H7 (cell line): ENCODE results near the gene CFTR. TPM values are rescaled to one million over a fixed set of nuclear protein-coding genes. Genes with fewer than 3 reads are reported as not detected.
A peak's percentile ranks its signal among the peaks of the same experiment; 100 is the strongest.

Experiments
- DNase-seq: peaks from one replicate; pipeline ENCODE4 v3.0.0; 2012
- H3K27me3 ChIP-seq: 2 replicates; pipeline ENCODE4 v1.6.0; 2011; ENCODE audit warnings: mild to moderate bottlenecking, low read length; ENCODE audit not compliant: control insufficient read depth, insufficient read depth
- H3K36me3 ChIP-seq: replicated peaks from 2 replicates; pipeline ENCODE4 v1.5.1; 2011; ENCODE audit warnings: low read length; ENCODE audit not compliant: control insufficient read depth, insufficient read depth
- H3K4me3 ChIP-seq: 2 replicates; pipeline ENCODE4 v1.5.1; 2011; ENCODE audit warnings: low read depth, mild to moderate bottlenecking, control low read depth, low read length, moderate library complexity; ENCODE audit not compliant: insufficient read depth
- total RNA-seq: library from RNA; depleted of rRNA; stranded (reverse); fragments of >200 nt; shearing (Covaris generic); gene quantifications from 2 replicates; pipeline ENCODE4 v1.2.3, GENCODE V29; 2014

CFTR gene
- total RNA-seq, 1 experiment from 2014 or later = 0.17 TPM

DNA sequence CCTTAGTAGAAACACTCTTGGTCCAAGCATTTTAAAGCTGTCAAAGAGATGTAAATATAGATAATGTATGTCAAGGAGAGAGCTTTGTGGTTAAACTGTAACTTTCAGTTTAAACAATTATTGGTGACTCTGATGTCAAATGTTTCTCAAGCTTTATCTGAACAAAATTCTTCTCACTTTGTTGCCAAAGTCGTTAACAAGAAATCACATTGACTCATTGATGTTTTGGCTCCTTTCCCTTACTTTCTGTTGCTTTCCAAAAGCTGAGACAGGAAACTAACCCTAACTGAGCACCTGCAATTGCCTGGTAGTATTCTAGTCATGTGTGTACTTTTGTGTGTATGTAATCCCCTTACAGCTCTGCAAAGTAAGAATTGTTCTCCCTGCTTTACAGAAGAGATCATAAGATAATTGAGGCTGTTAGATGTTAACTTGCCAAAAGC lies 108.5 kb downstream of the CFTR start:
- H3K27me3 ChIP-seq = no peaks in the 10 kb centered on the region
- H3K36me3 ChIP-seq = no peaks in the 10 kb centered on the region
- DNase-seq = no peak
- H3K4me3 ChIP-seq = no peak overlapping the region

DNA sequence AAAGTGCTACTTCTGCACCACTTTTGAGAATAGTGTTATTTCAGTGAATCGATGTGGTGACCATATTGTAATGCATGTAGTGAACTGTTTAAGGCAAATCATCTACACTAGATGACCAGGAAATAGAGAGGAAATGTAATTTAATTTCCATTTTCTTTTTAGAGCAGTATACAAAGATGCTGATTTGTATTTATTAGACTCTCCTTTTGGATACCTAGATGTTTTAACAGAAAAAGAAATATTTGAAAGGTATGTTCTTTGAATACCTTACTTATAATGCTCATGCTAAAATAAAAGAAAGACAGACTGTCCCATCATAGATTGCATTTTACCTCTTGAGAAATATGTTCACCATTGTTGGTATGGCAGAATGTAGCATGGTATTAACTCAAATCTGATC lies 110.4 kb downstream of the CFTR start:
- H3K27me3 ChIP-seq = no peaks in the 10 kb centered on the region
- no peaks in the 10 kb centered on the region for H3K36me3 ChIP-seq
- DNase-seq = no peak
- H3K4me3 ChIP-seq = no peak overlapping the region

DNA sequence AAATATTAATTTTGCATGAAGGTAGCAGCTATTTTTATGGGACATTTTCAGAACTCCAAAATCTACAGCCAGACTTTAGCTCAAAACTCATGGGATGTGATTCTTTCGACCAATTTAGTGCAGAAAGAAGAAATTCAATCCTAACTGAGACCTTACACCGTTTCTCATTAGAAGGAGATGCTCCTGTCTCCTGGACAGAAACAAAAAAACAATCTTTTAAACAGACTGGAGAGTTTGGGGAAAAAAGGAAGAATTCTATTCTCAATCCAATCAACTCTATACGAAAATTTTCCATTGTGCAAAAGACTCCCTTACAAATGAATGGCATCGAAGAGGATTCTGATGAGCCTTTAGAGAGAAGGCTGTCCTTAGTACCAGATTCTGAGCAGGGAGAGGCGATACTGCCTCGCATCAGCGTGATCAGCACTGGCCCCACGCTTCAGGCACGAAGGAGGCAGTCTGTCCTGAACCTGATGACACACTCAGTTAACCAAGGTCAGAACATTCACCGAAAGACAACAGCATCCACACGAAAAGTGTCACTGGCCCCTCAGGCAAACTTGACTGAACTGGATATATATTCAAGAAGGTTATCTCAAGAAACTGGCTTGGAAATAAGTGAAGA lies 112.3 kb downstream of the CFTR start:
- Histone ChIP-seq H3K4me3 (no peak overlapping the region), H3K27me3 (no peaks in the 10 kb centered on the region), H3K36me3 (no peaks in the 10 kb centered on the region)
- peak; percentile 9 for DNase-seq

DNA sequence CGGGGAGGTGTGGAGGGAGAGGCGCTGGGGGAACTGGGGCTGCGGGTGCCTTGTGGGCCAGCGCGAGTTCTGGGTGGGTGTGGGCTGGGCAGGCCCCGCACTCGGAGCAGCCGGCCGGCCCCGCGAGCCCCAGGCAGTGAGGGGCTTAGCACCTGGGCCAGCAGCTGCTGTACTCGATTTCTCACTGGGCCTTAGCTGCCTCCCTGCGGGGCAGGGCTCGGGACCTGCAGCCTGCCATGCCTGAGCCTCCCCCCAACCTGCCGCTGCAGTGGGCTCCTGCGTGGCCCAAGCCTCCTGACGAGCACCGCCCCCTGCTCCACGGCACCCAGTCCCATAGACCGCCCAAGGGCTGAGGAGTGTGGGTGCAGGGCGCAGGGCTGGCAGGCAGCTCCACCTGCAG lies 116.3 kb downstream of the CFTR start:
- Histone ChIP-seq H3K27me3 (no peaks in the 10 kb centered on the region), H3K36me3 (no peaks in the 10 kb centered on the region), H3K4me3 (no peak overlapping the region)
- no peak for DNase-seq

DNA sequence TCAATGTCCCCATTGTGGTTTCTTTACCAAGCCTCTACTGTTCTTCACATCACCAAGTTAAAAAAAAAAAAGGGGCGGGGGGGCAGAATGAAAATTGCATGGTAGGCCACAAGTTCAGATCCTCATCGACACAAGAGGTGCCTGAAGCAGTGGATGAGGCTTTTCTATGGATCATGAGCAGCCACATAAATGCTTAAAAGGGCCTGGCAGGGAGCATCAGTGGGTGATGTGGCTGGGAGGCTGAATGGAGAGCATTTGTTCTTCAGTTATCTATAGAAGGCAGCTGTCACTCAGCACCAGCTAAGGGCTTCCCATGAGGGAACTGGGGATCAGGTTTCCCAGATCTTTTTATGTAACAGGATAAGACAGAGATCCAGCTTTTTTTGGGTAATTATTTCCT lies 117.9 kb downstream of the CFTR start:
- DNase-seq = peak; percentile 20
- Histone ChIP-seq H3K4me3 (no peak overlapping the region), H3K36me3 (no peaks in the 10 kb centered on the region), H3K27me3 (no peaks in the 10 kb centered on the region)

DNA sequence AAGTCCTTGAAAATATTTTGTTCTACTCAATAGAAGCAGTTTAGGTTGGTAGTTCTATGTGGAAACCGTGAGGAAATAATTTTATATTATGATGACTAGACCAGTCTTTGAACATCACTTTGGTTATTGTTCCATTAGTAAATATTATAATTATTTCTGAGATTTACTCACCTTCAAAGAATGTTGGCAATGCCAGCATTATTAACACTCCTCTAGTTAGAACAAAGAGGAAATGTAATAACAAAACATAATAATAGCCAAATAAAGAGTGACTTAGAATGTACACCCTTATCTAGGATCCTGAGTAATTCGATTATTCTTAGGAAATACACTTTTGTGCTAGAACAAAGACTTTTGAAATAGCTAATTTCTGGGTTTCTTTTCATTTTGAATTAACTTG lies 121.1 kb downstream of the CFTR start:
- DNase-seq = no peak
- H3K27me3 ChIP-seq = no peaks in the 10 kb centered on the region
- no peak overlapping the region for H3K4me3 ChIP-seq
- no peaks in the 10 kb centered on the region for H3K36me3 ChIP-seq

DNA sequence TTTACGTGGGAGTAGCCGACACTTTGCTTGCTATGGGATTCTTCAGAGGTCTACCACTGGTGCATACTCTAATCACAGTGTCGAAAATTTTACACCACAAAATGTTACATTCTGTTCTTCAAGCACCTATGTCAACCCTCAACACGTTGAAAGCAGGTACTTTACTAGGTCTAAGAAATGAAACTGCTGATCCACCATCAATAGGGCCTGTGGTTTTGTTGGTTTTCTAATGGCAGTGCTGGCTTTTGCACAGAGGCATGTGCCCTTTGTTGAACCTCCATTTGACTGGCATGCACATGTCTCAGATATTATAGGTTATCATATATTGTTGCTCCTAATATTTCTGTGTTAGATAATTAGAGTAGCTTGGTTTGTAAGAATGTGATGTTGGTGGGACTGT lies 123.8 kb downstream of the CFTR start:
- Histone ChIP-seq H3K36me3 (no peaks in the 10 kb centered on the region), H3K4me3 (no peak overlapping the region), H3K27me3 (no peaks in the 10 kb centered on the region)
- DNase-seq = no peak

DNA sequence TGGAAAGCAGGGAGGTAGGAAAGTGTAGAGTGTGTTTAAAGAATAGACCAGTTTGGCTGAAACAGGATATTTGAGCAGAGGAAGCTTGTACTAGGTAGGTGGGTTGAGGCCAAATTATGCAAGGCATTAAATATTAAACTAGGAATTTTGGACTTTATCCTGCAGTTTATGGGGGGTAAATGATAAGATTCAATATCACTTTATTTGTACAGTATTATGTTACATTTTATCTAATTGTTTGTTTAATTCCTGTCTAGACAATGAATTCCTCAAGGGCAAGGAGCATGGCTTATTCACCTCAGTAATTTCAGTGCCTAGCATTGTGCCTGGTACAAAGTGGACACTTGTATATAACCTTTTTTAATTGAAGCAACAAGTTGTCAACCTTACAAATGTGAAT lies 125.9 kb downstream of the CFTR start:
- Histone ChIP-seq H3K36me3 (no peaks in the 10 kb centered on the region), H3K4me3 (no peak overlapping the region), H3K27me3 (no peaks in the 10 kb centered on the region)
- DNase-seq = no peak

DNA sequence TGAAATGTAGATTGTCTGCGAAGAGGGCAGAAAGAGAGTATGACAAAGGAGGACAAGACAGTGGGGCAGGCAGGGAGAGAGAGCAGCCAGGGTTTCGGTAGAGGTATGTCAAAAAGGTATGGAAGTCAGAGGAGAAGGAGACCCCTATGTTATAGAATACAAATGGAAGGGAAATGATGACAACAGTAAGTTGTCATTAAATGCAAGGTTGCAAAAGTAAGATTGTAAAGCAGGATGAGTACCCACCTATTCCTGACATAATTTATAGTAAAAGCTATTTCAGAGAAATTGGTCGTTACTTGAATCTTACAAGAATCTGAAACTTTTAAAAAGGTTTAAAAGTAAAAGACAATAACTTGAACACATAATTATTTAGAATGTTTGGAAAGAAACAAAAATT lies 126.3 kb downstream of the CFTR start:
- no peak for DNase-seq
- Histone ChIP-seq H3K36me3 (no peaks in the 10 kb centered on the region), H3K27me3 (no peaks in the 10 kb centered on the region), H3K4me3 (no peak overlapping the region)

DNA sequence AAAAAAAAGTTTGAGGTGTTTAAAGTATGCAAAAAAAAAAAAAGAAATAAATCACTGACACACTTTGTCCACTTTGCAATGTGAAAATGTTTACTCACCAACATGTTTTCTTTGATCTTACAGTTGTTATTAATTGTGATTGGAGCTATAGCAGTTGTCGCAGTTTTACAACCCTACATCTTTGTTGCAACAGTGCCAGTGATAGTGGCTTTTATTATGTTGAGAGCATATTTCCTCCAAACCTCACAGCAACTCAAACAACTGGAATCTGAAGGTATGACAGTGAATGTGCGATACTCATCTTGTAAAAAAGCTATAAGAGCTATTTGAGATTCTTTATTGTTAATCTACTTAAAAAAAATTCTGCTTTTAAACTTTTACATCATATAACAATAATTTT lies 130.6 kb downstream of the CFTR start:
- no peaks in the 10 kb centered on the region for H3K36me3 ChIP-seq
- H3K4me3 ChIP-seq = no peak overlapping the region
- H3K27me3 ChIP-seq = no peaks in the 10 kb centered on the region
- no peak for DNase-seq

DNA sequence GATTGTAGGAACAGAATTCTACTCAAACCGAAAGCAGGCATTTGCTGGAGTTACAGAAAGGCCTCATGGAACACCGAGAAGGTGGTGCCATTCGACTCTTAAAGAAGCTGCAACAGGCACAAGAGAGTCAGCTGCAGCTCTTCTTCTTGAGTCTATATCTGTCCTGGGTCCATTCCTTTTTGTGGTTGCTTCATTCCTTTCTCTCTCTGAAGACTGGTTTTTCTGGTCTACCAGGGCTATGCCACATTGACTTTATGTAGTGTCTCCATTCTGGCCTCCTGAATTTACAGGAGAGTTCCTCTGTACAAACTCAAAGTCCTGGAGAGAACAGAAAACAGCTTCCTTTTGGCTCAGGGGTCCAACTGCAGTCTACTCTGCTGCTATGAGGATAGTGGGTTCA lies 132.8 kb downstream of the CFTR start:
- Histone ChIP-seq H3K27me3 (no peaks in the 10 kb centered on the region), H3K36me3 (no peaks in the 10 kb centered on the region), H3K4me3 (no peak overlapping the region)
- no peak for DNase-seq

DNA sequence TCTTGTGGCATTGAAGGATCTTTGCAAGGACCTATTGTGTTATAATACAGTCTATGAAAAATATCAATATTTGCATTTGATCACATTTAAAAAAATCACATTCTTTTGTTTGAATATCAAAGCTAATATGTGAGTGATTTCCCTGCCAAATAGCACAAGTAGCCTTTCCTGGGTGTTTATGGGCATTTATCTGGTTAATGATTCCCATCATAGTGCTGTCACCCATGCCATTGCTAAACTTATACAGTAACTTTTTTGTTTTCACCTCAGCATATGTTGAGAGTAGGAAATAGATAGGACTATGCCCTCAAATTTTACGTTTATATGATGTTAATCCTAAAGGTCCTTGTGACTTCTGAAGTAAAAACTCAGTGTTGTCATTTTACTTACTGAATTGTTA lies 136.9 kb downstream of the CFTR start:
- no peak overlapping the region for H3K4me3 ChIP-seq
- no peaks in the 10 kb centered on the region for H3K36me3 ChIP-seq
- no peaks in the 10 kb centered on the region for H3K27me3 ChIP-seq
- DNase-seq = no peak

DNA sequence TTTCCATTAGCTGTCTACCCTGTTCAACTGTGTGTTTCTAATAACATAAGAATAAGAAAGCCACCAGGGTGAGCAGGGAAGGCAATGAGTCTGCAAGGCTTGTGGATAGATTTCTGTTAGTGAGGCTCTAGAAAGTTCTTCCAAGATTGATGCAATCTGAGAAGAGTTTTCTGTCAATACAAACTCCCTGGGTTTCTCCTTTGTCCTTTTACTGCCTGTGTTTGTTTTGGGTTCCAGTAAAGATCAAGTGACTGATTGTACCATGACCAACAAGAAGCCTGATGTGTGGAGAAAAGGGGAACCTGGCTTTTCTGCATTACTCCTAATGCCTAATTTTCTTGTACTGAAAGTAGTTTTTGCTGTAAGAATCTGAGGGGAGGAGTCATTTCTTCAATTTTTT lies 139.9 kb downstream of the CFTR start:
- Histone ChIP-seq H3K27me3 (no peaks in the 10 kb centered on the region), H3K4me3 (no peak overlapping the region), H3K36me3 (no peaks in the 10 kb centered on the region)
- no peak for DNase-seq

DNA sequence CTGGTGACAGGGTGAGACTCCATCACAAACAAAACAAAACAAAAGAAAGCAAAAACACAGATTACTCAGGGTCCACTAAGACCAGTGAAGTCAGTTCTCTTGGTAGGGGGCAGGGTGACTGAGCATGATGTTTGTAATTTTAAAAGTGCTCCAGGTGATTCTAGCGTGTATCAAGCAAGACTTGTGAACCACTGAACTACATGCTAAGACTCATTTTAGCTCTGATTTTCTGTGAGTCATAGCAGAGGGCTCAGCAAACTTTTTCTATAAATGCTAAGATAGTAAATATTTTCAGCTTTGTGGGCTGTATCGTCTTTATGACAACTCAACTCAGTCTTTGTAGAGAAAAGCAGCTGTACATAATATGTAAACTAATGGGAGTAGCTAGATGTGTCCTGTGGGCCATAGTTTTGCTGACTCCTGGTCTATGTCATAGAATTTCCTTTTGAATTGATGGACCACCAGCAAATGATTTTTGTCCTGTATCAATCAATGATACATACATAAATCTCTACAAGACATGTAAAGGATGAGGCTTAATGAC lies 141.3 kb downstream of the CFTR start:
- Histone ChIP-seq H3K36me3 (no peaks in the 10 kb centered on the region), H3K4me3 (no peak overlapping the region)

DNA sequence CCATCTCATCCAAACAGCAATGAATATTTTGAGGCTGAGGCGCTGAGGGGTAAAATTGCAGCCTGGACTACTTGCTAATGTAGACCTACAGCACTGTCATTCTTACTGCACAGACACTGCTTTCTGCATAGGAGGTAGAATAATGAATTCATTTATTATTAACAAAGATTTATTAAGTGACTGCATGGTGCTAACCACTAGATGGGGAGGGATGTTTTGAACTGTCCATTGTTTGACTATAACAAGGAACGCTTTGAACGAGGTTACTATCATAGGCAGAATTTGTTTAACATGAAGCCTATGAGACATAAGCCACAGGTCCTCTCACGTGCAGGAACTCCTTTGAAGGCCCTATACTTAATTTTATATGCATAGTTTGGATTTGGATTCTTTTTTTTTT lies 143.8 kb downstream of the CFTR start:
- no peak for DNase-seq
- Histone ChIP-seq H3K36me3 (no peaks in the 10 kb centered on the region), H3K27me3 (no peaks in the 10 kb centered on the region), H3K4me3 (no peak overlapping the region)

More for the DNA sequence above, 141.3 kb downstream of the CFTR start:
- no peak for DNase-seq
- H3K27me3 ChIP-seq = no peaks in the 10 kb centered on the region

DNA sequence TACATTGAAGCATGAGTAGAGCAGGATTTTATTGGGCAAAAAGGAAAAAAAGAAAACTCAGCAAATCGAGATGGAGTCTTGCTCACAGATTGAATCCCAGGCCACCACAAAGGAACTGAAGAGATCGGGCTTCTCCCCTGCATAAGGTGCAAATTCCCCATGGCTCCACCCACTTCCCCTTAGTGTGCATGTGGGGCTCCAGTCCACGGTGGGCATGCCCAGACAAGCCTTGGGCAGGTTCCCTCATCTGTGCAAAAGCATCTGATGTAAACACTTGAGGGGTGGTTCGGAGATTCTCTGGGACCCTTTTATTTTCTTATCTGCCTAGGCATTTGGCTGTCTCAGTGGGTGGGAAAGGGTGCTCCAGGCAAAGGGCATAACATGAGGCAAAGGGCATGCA lies 150.7 kb downstream of the CFTR start:
- Histone ChIP-seq H3K36me3 (no peaks in the 10 kb centered on the region), H3K4me3 (no peak overlapping the region), H3K27me3 (no peaks in the 10 kb centered on the region)
- no peak for DNase-seq
